Tibial nerve (tissue), 3 donors: Measurements from ENCODE around the gene ERVV-1.

Experiments used
- CTCF ChIP-seq, 5 experiments: fragments of 200-600 bp in 3 of 5; fragments of 450-650 bp in 2 of 5; sonication (generic) in 3 of 5; IDR thresholded peaks; one replicate each; pipeline ENCODE4 v1.5.1; 2016 to 2019; ENCODE audit warnings: antibody characterized with exemption in 5 of 5, mild to moderate bottlenecking in 3 of 5, moderate library complexity in 2 of 5
- POLR2A ChIP-seq, 2 donors: fragments of 450-650 bp; IDR thresholded peaks; one replicate each; pipeline ENCODE4 v1.6.1; 2017; ENCODE audit warnings: antibody characterized with exemption in 2 of 2, mild to moderate bottlenecking in 2 of 2, moderate library complexity in 2 of 2

DNA sequence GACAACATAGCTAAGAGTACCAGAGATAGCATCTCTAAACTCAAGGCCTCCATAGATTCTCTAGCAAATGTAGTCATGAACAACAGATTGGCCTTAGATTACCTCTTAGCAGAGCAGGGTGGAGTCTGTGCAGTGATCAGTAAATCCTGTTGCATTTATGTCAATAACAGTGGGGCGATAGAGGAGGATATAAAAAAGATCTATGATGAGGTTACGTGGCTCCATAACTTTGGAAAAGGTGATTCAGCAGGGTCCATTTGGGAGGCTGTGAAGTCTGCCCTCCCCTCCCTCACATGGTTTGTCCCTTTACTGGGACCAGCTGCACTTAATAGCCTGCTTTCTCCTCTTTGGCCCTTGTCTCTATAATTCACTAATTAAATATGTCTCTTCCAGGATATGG, 1.4 kb downstream of the ERVV-1 start:
- TF ChIP-seq POLR2A (IDR thresholded peaks at IDR 0.05) (no peak), CTCF (IDR thresholded peaks at IDR 0.05) (no peak)
